A549 (cell line): ENCODE measurements around the gene CEP135. TPM values are rescaled to one million over a fixed set of nuclear protein-coding genes. Genes with fewer than 3 reads are reported as not detected.

Source experiments
- ATAC-seq, 2 experiments: fragments of 200-7000 bp in 1 of 2; fragments of >200 bp in 1 of 2; cut with Nextera tagmentation in 1 of 2; cut with Tn5 transposase in 1 of 2; 3 replicates each; pipeline versions ENCODE4 v1.8.0 to v1.9.1; 2018 to 2020; ENCODE audit warnings: mild to moderate bottlenecking in 1 of 2, moderate library complexity in 1 of 2
- CTCF ChIA-PET: fragments of 300-600 bp; sonication (Branson Sonifier 250); formaldehyde crosslinking; extraction: SDS; loops from one replicate; lab custom pipeline; 2021; ENCODE audit warnings: antibody characterized with exemption, inconsistent platforms; lab: Yijun Ruan, JAX
- POLR2A ChIA-PET: fragments of 350-600 bp; formaldehyde crosslinking; extraction: SDS; loops from one replicate; lab custom pipeline; 2021; ENCODE audit warnings: antibody characterized with exemption, inconsistent platforms; lab: Yijun Ruan, JAX
- DNase-seq, 2 experiments: peaks; one replicate each; pipeline versions ENCODE4 v3.0.0 to v3.0.0-alpha.2; 2011 to 2016; ENCODE audit warnings: low read depth in 1 of 2, low spot score in 1 of 2
- FAIRE-seq: peaks from 2 replicates; lab custom pipeline; 2011; peaks lifted over from hg19 to GRCh38; lab: Jason Lieb, UNC
- H3K27ac ChIP-seq, 2 experiments: fragments of >200 bp; sonication (Bioruptor Twin); formaldehyde crosslinking; 3 replicates each; pipeline ENCODE4 v1.5.1; 2016 to 2017
- H3K4me1 ChIP-seq: fragments of >200 bp; sonication (Bioruptor Twin); formaldehyde crosslinking; 3 replicates; pipeline ENCODE4 v1.6.1; 2016
- H3K4me2 ChIP-seq: fragments of >200 bp; sonication (Bioruptor Twin); formaldehyde crosslinking; 3 replicates; pipeline ENCODE4 v1.6.1; 2016
- H3K4me3 ChIP-seq: fragments of >200 bp; sonication (Bioruptor Twin); formaldehyde crosslinking; 3 replicates; pipeline ENCODE4 v1.5.1; 2016
- H3K9me3 ChIP-seq: fragments of >200 bp; sonication (Bioruptor Twin); formaldehyde crosslinking; 3 replicates; pipeline ENCODE4 v1.6.1; 2016
- ATOH8 ChIP-seq: fragments of 250-450 bp; sonication (Bioruptor Pico); IDR thresholded peaks from 2 replicates; pipeline ENCODE4 v1.5.0; 2020; ENCODE audit warnings: low read depth, mild to moderate bottlenecking, moderate library complexity
- BCL3 ChIP-seq: fragments of >200 bp; sonication (Bioruptor Twin); formaldehyde crosslinking; IDR thresholded peaks from 3 replicates; pipeline ENCODE4 v1.6.1; 2016
- CBX8 ChIP-seq: fragments of 200-600 bp; sonication (generic); IDR thresholded peaks from 2 replicates; pipeline ENCODE4 v1.6.1; 2016
- CEBPB ChIP-seq, 2 experiments: fragments of >200 bp in 1 of 2; sonication (Bioruptor Twin) in 1 of 2; formaldehyde crosslinking in 1 of 2; IDR thresholded peaks; 2 replicates each; pipeline ENCODE4 v1.6.1; 2012 to 2016
- EHF ChIP-seq: fragments of 250-450 bp; sonication (Bioruptor Pico); IDR thresholded peaks from 2 replicates; pipeline ENCODE4 v1.5.0; 2020; ENCODE audit warnings: mild to moderate bottlenecking
- EHMT2 ChIP-seq: fragments of 200-600 bp; sonication (generic); IDR thresholded peaks from 2 replicates; pipeline ENCODE4 v1.6.1; 2016; ENCODE audit warnings: antibody characterized with exemption, low read depth, mild to moderate bottlenecking, moderate library complexity
- FOXS1 ChIP-seq: fragments of 250-450 bp; sonication (Bioruptor Pico); IDR thresholded peaks from 2 replicates; pipeline ENCODE4 v1.5.0; 2020; ENCODE audit warnings: mild to moderate bottlenecking, moderate library complexity
- HES2 ChIP-seq: fragments of >200 bp; sonication (Bioruptor Twin); formaldehyde crosslinking; IDR thresholded peaks from 2 replicates; pipeline ENCODE4 v1.6.1; 2016
- HEYL ChIP-seq: fragments of 250-450 bp; sonication (Bioruptor Pico); IDR thresholded peaks from 2 replicates; pipeline ENCODE4 v1.8.0; 2021; ENCODE audit warnings: mild to moderate bottlenecking, moderate library complexity
- HOXB5 ChIP-seq: fragments of 250-450 bp; sonication (Bioruptor Pico); IDR thresholded peaks from 2 replicates; pipeline ENCODE4 v1.5.0; 2020; ENCODE audit warnings: mild to moderate bottlenecking, moderate library complexity
- MAFK ChIP-seq: fragments of 450-650 bp; IDR thresholded peaks from 2 replicates; pipeline ENCODE4 v1.6.1; 2014; ENCODE audit not compliant: partially characterized antibody
- MAZ ChIP-seq: fragments of 150-350 bp; IDR thresholded peaks from 2 replicates; pipeline ENCODE4 v1.6.1; 2014; ENCODE audit warnings: antibody characterized with exemption, low read depth, low read length, borderline replicate concordance
- MYC ChIP-seq: IDR thresholded peaks from 2 replicates; pipeline ENCODE4 v1.6.1; 2012; ENCODE audit warnings: mild to moderate bottlenecking, inconsistent platforms, low read length, improper control_type of control experiment, borderline replicate concordance
- NPAS2 ChIP-seq: fragments of 250-450 bp; sonication (Bioruptor Pico); IDR thresholded peaks from 2 replicates; pipeline ENCODE4 v1.8.0; 2022; ENCODE audit warnings: mild to moderate bottlenecking, moderate library complexity, borderline replicate concordance
- NR3C1 ChIP-seq: fragments of >200 bp; sonication (Bioruptor Twin); formaldehyde crosslinking; IDR thresholded peaks from 3 replicates; pipeline ENCODE4 v1.6.1; 2017
- POLR2AphosphoS2 ChIP-seq: conservative IDR thresholded peaks from 2 replicates; pipeline ENCODE4 v1.6.1; 2012; ENCODE audit warnings: low read length, improper control_type of control experiment, inconsistent platforms
- RAD21 ChIP-seq, 2 experiments: fragments of >200 bp in 1 of 2; sonication (Bioruptor Twin) in 1 of 2; formaldehyde crosslinking in 1 of 2; IDR thresholded peaks in 1 of 2; conservative IDR thresholded peaks in 1 of 2; 2 replicates in 1 of 2; 3 replicates in 1 of 2; pipeline ENCODE4 v1.6.1; 2012 to 2018; ENCODE audit warnings: inconsistent platforms in 1 of 2
- RARB ChIP-seq: fragments of 250-450 bp; sonication (Bioruptor Pico); IDR thresholded peaks from 2 replicates; pipeline ENCODE4 v1.8.0; 2021; ENCODE audit warnings: mild to moderate bottlenecking, moderate library complexity
- REST ChIP-seq: fragments of 200-600 bp; sonication (generic); IDR thresholded peaks from 2 replicates; pipeline ENCODE4 v1.6.1; 2016; ENCODE audit warnings: antibody characterized with exemption, mild to moderate bottlenecking, moderate library complexity
- RFX5 ChIP-seq: fragments of 450-650 bp; IDR thresholded peaks from 2 replicates; pipeline ENCODE4 v1.7.1; 2014; ENCODE audit warnings: antibody characterized with exemption, mild to moderate bottlenecking, moderate library complexity
- TFCP2L1 ChIP-seq: fragments of 250-450 bp; sonication (Bioruptor Pico); IDR thresholded peaks from 2 replicates; pipeline ENCODE4 v1.5.0; 2021; ENCODE audit warnings: mild to moderate bottlenecking
- TP53 ChIP-seq: fragments of 250-450 bp; sonication (Bioruptor Pico); IDR thresholded peaks from 2 replicates; pipeline ENCODE4 v1.5.0; 2021; ENCODE audit warnings: mild to moderate bottlenecking, moderate library complexity
- ZNF302 ChIP-seq: fragments of 250-450 bp; sonication (Bioruptor Pico); IDR thresholded peaks from 2 replicates; pipeline ENCODE4 v1.9.0; 2021; ENCODE audit warnings: inconsistent platforms, mild to moderate bottlenecking, moderate library complexity
- WGBS: methylation state at CpG from one replicate; pipeline ENCODE4 v1.1.6; 2017; ENCODE audit errors: missing lambda C conversion rate; 5-methylcytosine and 5-hydroxymethylcytosine counted together
- polyA plus RNA-seq, 4 experiments: library from polyadenylated mRNA; depleted of rRNA in 3 of 4; stranded (reverse); fragments of >200 nt; fragmentation: RNase III in 1 of 4; extraction: RNeasy Plus Mini Kit Qiagen cat#74134 plus additional on column Dnase treatment in 1 of 4; gene quantifications; 2 replicates in 3 of 4; 3 replicates in 1 of 4; pipeline ENCODE4 v1.2.3, GENCODE V29; 2011 to 2017

Gene CEP135
- polyA plus RNA-seq, 2 of the 4 experiments (the other 2 are of a cell fraction), result 7.3 to 10.6 TPM

- ChIA-PET POLR2A (no interaction called here), CTCF (no interaction called here)
- no peak overlapping the region for H3K27ac ChIP-seq
- ATAC-seq, result no peak
- 96% methylated on average over 3 of the region's 3 CpGs for WGBS
- H3K4me2 ChIP-seq, result no peak overlapping the region
- H3K4me1 ChIP-seq, result no peaks in the 10 kb centered on the region
- FAIRE-seq, result no peak
- no peak for TF ChIP-seq MYC
- TF ChIP-seq RFX5, result no peak
- TF ChIP-seq HOXB5 (CRISPR knock-in tag), result no peak
- no peak for TF ChIP-seq MAZ
- no peak for TF ChIP-seq NPAS2 (CRISPR knock-in tag)
- no peak for TF ChIP-seq RARB (CRISPR knock-in tag)
- no peak for TF ChIP-seq EHF
- no peak for TF ChIP-seq HES2
- TF ChIP-seq TP53 (CRISPR knock-in tag), result no peak
- TF ChIP-seq FOXS1 (CRISPR knock-in tag), result no peak
- no peak for TF ChIP-seq CBX8
- TF ChIP-seq RAD21 (conservative IDR thresholded peaks at IDR 0.05 in 1 of 2, IDR thresholded peaks at IDR 0.05 in 1 of 2), result no peak
- TF ChIP-seq ATOH8 (CRISPR knock-in tag), result no peak
- TF ChIP-seq TFCP2L1 (CRISPR knock-in tag), result no peak
- no peak for TF ChIP-seq BCL3
- DNase-seq, result no peak
- no peak overlapping the region for H3K4me3 ChIP-seq
- no peaks in the 10 kb centered on the region for H3K9me3 ChIP-seq
These were observed 54.9 kb downstream of the CEP135 start for GRCh38 chr4:56003606-56004005.

- FAIRE-seq (no peak), ATAC-seq (no peak), DNase-seq (no peak)
- WGBS, result 89% methylated on average over 2 of the region's 2 CpGs
- POLR2A ChIA-PET, result no interaction called here
- Histone ChIP-seq H3K4me1 (no peaks in the 10 kb centered on the region), H3K27ac (no peak overlapping the region), H3K4me2 (no peak overlapping the region), H3K9me3 (no peaks in the 10 kb centered on the region), H3K4me3 (no peak overlapping the region)
- CTCF ChIA-PET, result interaction anchor here (0.6 kb wide), 1 partner anchor 56 kb away, joined by 3 read pairs; the partner anchor contains the start of gene CEP135
- TF ChIP-seq POLR2AphosphoS2 (no peak), CBX8 (no peak), EHMT2 (no peak), BCL3 (no peak), REST (no peak), ZNF302 (CRISPR knock-in tag) (no peak), HEYL (CRISPR knock-in tag) (no peak), MAFK (no peak), NR3C1 (no peak), CEBPB (IDR thresholded peaks at IDR 0.05) (no peak), EHF (no peak)
These were observed 55.5 kb downstream of the CEP135 start for GRCh38 chr4:56004235-56004634.
